HEK293T (cell line): ENCODE results near the gene RPA1.

Source experiments
- BHLHE40 ChIP-seq: fragments of 450-650 bp; IDR thresholded peaks from 2 replicates; pipeline ENCODE4 v1.6.1; 2016; ENCODE audit warnings: mild to moderate bottlenecking, moderate library complexity, borderline replicate concordance
- CTBP1 ChIP-seq: fragments of 450-650 bp; IDR thresholded peaks from 2 replicates; pipeline ENCODE4 v1.6.1; 2016; ENCODE audit warnings: borderline replicate concordance
- FOXM1 ChIP-seq: fragments of 450-650 bp; IDR thresholded peaks from 2 replicates; pipeline ENCODE4 v1.6.1; 2017; ENCODE audit warnings: mild to moderate bottlenecking, borderline replicate concordance
- NFRKB ChIP-seq: fragments of 450-650 bp; IDR thresholded peaks from 2 replicates; pipeline ENCODE4 v1.6.1; 2016; ENCODE audit warnings: mild to moderate bottlenecking, moderate library complexity
- TARDBP ChIP-seq: fragments of 450-650 bp; IDR thresholded peaks from 2 replicates; pipeline ENCODE4 v1.6.1; 2016

DNA sequence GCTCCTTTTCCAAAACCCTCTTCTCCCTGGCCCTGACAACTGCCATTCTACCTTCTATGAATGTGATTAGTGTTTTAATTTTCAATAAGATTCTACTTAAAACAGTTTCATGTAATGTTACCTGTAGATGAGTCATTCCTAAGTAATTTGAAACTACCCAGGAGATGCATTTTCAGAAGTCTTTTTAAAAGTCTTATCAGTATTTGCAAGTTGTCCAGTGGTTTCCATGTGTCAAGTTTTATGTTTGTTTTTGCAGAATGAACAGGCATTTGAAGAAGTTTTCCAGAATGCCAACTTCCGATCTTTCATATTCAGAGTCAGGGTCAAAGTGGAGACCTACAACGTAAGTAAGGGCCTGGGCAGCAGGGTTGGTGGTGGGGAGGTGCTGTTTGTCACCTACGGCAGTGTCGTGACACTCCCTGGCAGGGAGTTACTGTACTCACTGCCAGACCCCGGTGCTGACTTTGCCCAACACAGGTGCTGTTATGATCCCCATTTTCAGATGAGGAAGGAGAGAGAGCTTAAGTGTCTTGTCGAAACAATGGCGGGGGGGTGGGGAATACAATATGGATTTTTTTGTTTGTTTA is 65.0 kb downstream of the RPA1 start:
- TF ChIP-seq TARDBP (no peak), CTBP1 (no peak), BHLHE40 (no peak), FOXM1 (no peak), NFRKB (no peak)
